TTC549 (cell line): ENCODE data around the gene TBC1D7.

Experiments
- FAIRE-seq: peaks from 2 replicates; lab custom pipeline; 2012; peaks lifted over from hg19 to GRCh38; lab: Jason Lieb, UNC

The TBC1D7 gene

GRCh38 chr6:13268913-13269518, 59.3 kb downstream of the TBC1D7 start:
- no peak for FAIRE-seq

- FAIRE-seq: no peak
These were observed 61.1 kb downstream of the TBC1D7 start for GRCh38 chr6:13267142-13267651.

- FAIRE-seq: no peak
These were observed 64.7 kb downstream of the TBC1D7 start for GRCh38 chr6:13263669-13264068.

- FAIRE-seq: no peak
These were observed 65.8 kb downstream of the TBC1D7 start for GRCh38 chr6:13262302-13263230.

- FAIRE-seq: no peak
These were observed 66.8 kb downstream of the TBC1D7 start for GRCh38 chr6:13261464-13261994.

GRCh38 chr6:13260831-13261230, 67.5 kb downstream of the TBC1D7 start:
- no peak for FAIRE-seq

GRCh38 chr6:13260101-13260598, 68.2 kb downstream of the TBC1D7 start:
- no peak for FAIRE-seq

- FAIRE-seq: no peak
These were observed 68.9 kb downstream of the TBC1D7 start for GRCh38 chr6:13259393-13259792.

GRCh38 chr6:13256266-13257001, 71.9 kb downstream of the TBC1D7 start:
- FAIRE-seq: no peak
